K562 (cell line): Measurements from ENCODE around the gene KLRK1.

Experiments used
- KDM4B ChIP-seq, 2 experiments: fragments of 450-650 bp in 1 of 2; sonication (generic) in 1 of 2; IDR thresholded peaks; 2 replicates each; pipeline ENCODE4 v1.6.1; 2016 to 2017; ENCODE audit warnings: borderline replicate concordance in 2 of 2, antibody characterized with exemption in 1 of 2, low read depth in 1 of 2, mild to moderate bottlenecking in 1 of 2
- RBBP5 ChIP-seq: fragments of 200-600 bp; sonication (generic); IDR thresholded peaks from 2 replicates; pipeline ENCODE4 v1.6.1; 2012; ENCODE audit warnings: borderline replicate concordance, mild to moderate bottlenecking, low read length, control low read depth, inconsistent platforms; ENCODE audit not compliant: insufficient read depth, poor library complexity, severe bottlenecking
- ZNF76 ChIP-seq: fragments of 250-450 bp; sonication (Bioruptor Pico); IDR thresholded peaks from 2 replicates; pipeline ENCODE4 v1.4.0; 2020; ENCODE audit warnings: mild to moderate bottlenecking, moderate library complexity, borderline replicate concordance
- TF ChIP-seq, protein P1 (sequence below), 2 experiments: IDR thresholded peaks; 2 replicates each; pipeline ENCODE4 v1.6.1; 2011; ENCODE audit warnings: borderline replicate concordance in 1 of 2, control low read depth in 1 of 2, low read depth in 1 of 2, low read length in 1 of 2, mild to moderate bottlenecking in 1 of 2, mixed read lengths in 1 of 2, moderate library complexity in 1 of 2; ENCODE audit not compliant: insufficient read depth in 1 of 2, insufficient read length in 1 of 2, poor library complexity in 1 of 2, severe bottlenecking in 1 of 2; ENCODE audit errors: extremely low read depth in 1 of 2

GRCh38 chr12:10392394-10392930 lies 2.6 kb upstream of the KLRK1 start:
- no peak for TF ChIP-seq ZNF76 (CRISPR knock-in tag)
- TF ChIP-seq, protein P1, sequence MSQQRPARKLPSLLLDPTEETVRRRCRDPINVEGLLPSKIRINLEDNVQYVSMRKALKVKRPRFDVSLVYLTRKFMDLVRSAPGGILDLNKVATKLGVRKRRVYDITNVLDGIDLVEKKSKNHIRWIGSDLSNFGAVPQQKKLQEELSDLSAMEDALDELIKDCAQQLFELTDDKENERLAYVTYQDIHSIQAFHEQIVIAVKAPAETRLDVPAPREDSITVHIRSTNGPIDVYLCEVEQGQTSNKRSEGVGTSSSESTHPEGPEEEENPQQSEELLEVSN (IDR thresholded peaks at IDR 0.05; ENCODE audit: borderline replicate concordance in 1 of 2, extremely low read depth in 1 of 2, insufficient read depth in 1 of 2, insufficient read length in 1 of 2, low read depth in 1 of 2, low read length in 1 of 2, poor library complexity in 1 of 2, severe bottlenecking in 1 of 2): no peak
- TF ChIP-seq KDM4B (IDR thresholded peaks at IDR 0.05; ENCODE audit: borderline replicate concordance in 2 of 2, low read depth in 1 of 2): no peak
- no peak for TF ChIP-seq RBBP5
